HEK293T (cell line): Measurements from ENCODE around the gene ASPM.

Source experiments
- CTCF ChIA-PET: fragments of 350-600 bp; formaldehyde crosslinking; extraction: SDS; loops from one replicate; lab custom pipeline; 2021; ENCODE audit warnings: antibody characterized with exemption, inconsistent platforms; lab: Yijun Ruan, JAX
- POLR2A ChIA-PET: fragments of 350-600 bp; formaldehyde crosslinking; extraction: SDS; loops from one replicate; lab custom pipeline; 2020; ENCODE audit warnings: antibody characterized with exemption, inconsistent platforms; lab: Yijun Ruan, JAX
- DNase-seq: peaks from one replicate; pipeline ENCODE4 v3.0.0; 2012; ENCODE audit warnings: mixed read lengths; ENCODE audit errors: extremely low spot score
- ARNT ChIP-seq: fragments of 450-650 bp; IDR thresholded peaks from 2 replicates; pipeline ENCODE4 v1.6.1; 2017; ENCODE audit warnings: mild to moderate bottlenecking
- BHLHE40 ChIP-seq: fragments of 450-650 bp; IDR thresholded peaks from 2 replicates; pipeline ENCODE4 v1.6.1; 2016; ENCODE audit warnings: mild to moderate bottlenecking, moderate library complexity, borderline replicate concordance
- CTBP1 ChIP-seq: fragments of 450-650 bp; IDR thresholded peaks from 2 replicates; pipeline ENCODE4 v1.6.1; 2016; ENCODE audit warnings: borderline replicate concordance
- ELF4 ChIP-seq: fragments of 450-650 bp; IDR thresholded peaks from 2 replicates; pipeline ENCODE4 v1.6.1; 2017; ENCODE audit warnings: antibody characterized with exemption
- FOXA1 ChIP-seq: fragments of 450-650 bp; IDR thresholded peaks from 2 replicates; pipeline ENCODE4 v1.6.1; 2016; ENCODE audit warnings: mild to moderate bottlenecking
- FOXK2 ChIP-seq: fragments of 450-650 bp; IDR thresholded peaks from 2 replicates; pipeline ENCODE4 v1.6.1; 2016; ENCODE audit warnings: mild to moderate bottlenecking
- FOXM1 ChIP-seq: fragments of 450-650 bp; IDR thresholded peaks from 2 replicates; pipeline ENCODE4 v1.6.1; 2017; ENCODE audit warnings: mild to moderate bottlenecking, borderline replicate concordance
- HDGF ChIP-seq: fragments of 450-650 bp; IDR thresholded peaks from 2 replicates; pipeline ENCODE4 v1.6.1; 2017; ENCODE audit warnings: antibody characterized with exemption, borderline replicate concordance
- L3MBTL2 ChIP-seq: fragments of 450-650 bp; conservative IDR thresholded peaks from 2 replicates; pipeline ENCODE4 v1.6.1; 2016; ENCODE audit warnings: mild to moderate bottlenecking
- LEF1 ChIP-seq: fragments of 450-650 bp; IDR thresholded peaks from 2 replicates; pipeline ENCODE4 v1.6.1; 2017; ENCODE audit warnings: mild to moderate bottlenecking, borderline replicate concordance
- NFRKB ChIP-seq: fragments of 450-650 bp; IDR thresholded peaks from 2 replicates; pipeline ENCODE4 v1.6.1; 2016; ENCODE audit warnings: mild to moderate bottlenecking, moderate library complexity
- PKNOX1 ChIP-seq: fragments of 450-650 bp; IDR thresholded peaks from 2 replicates; pipeline ENCODE4 v1.6.1; 2016
- SP1 ChIP-seq: fragments of 450-650 bp; IDR thresholded peaks from 2 replicates; pipeline ENCODE4 v1.6.1; 2017
- SUZ12 ChIP-seq: fragments of 450-650 bp; IDR thresholded peaks from 2 replicates; pipeline ENCODE4 v1.6.1; 2016; ENCODE audit warnings: mild to moderate bottlenecking
- TARDBP ChIP-seq: fragments of 450-650 bp; IDR thresholded peaks from 2 replicates; pipeline ENCODE4 v1.6.1; 2016
- ZNF384 ChIP-seq: fragments of 450-650 bp; IDR thresholded peaks from 2 replicates; pipeline ENCODE4 v1.6.1; 2016

Gene ASPM

GRCh38 chr1:197141575-197141974, 4.9 kb downstream of the ASPM start:
- CTCF ChIA-PET: no interaction called here
- POLR2A ChIA-PET: no interaction called here
- TF ChIP-seq CTBP1: no peak
- no peak for TF ChIP-seq ZNF384
- TF ChIP-seq NFRKB: no peak
- TF ChIP-seq SP1: no peak
- TF ChIP-seq FOXA1: no peak
- no peak for TF ChIP-seq ELF4
- no peak for TF ChIP-seq HDGF
- TF ChIP-seq FOXK2: no peak
- TF ChIP-seq BHLHE40: no peak
- no peak for TF ChIP-seq L3MBTL2
- no peak for TF ChIP-seq ARNT

GRCh38 chr1:197140121-197140520, 6.3 kb downstream of the ASPM start:
- DNase-seq: no peak
- no peak for TF ChIP-seq TARDBP
- no peak for TF ChIP-seq PKNOX1
- TF ChIP-seq SP1: no peak
- no peak for TF ChIP-seq BHLHE40
- TF ChIP-seq FOXM1: no peak
- no peak for TF ChIP-seq FOXK2
- no peak for TF ChIP-seq ZNF384
- no peak for TF ChIP-seq SUZ12
- no peak for TF ChIP-seq FOXA1
- no peak for TF ChIP-seq CTBP1
- TF ChIP-seq LEF1: no peak
- no peak for TF ChIP-seq ELF4
- no peak for TF ChIP-seq HDGF
- ChIA-PET POLR2A (no interaction called here), CTCF (no interaction called here)

More at GRCh38 chr1:197141575-197141974, 4.9 kb downstream of the ASPM start:
- DNase-seq: no peak

GRCh38 chr1:197139169-197139568, 7.3 kb downstream of the ASPM start:
- POLR2A ChIA-PET: no interaction called here
- DNase-seq: no peak
- CTCF ChIA-PET: no interaction called here
- TF ChIP-seq HDGF: no peak

- POLR2A ChIA-PET: no interaction called here
- CTCF ChIA-PET: no interaction called here
- DNase-seq: no peak
- no peak for TF ChIP-seq SUZ12
- TF ChIP-seq SP1: no peak
- TF ChIP-seq TARDBP: no peak
- no peak for TF ChIP-seq PKNOX1
- no peak for TF ChIP-seq ZNF384
- no peak for TF ChIP-seq BHLHE40
- TF ChIP-seq HDGF: no peak
- no peak for TF ChIP-seq L3MBTL2
- no peak for TF ChIP-seq FOXA1
- no peak for TF ChIP-seq CTBP1
- no peak for TF ChIP-seq FOXM1
- TF ChIP-seq NFRKB: no peak
- no peak for TF ChIP-seq ELF4
- TF ChIP-seq ARNT: no peak
These were observed 9.1 kb downstream of the ASPM start for GRCh38 chr1:197137322-197137721.

- CTCF ChIA-PET: no interaction called here
These were observed 15.7 kb downstream of the ASPM start for GRCh38 chr1:197130677-197131304.

GRCh38 chr1:197129698-197130097, 16.8 kb downstream of the ASPM start:
- CTCF ChIA-PET: no interaction called here
- TF ChIP-seq L3MBTL2 (no peak), TARDBP (no peak), NFRKB (no peak), ELF4 (no peak), ARNT (no peak), LEF1 (no peak), FOXA1 (no peak), SUZ12 (no peak), FOXK2 (no peak), BHLHE40 (no peak)
- no peak for DNase-seq
- POLR2A ChIA-PET: no interaction called here

More at GRCh38 chr1:197130677-197131304, 15.7 kb downstream of the ASPM start:
- no peak for DNase-seq
- POLR2A ChIA-PET: no interaction called here
- TF ChIP-seq ELF4: no peak
- no peak for TF ChIP-seq FOXM1
- no peak for TF ChIP-seq LEF1
- TF ChIP-seq ZNF384: no peak
- TF ChIP-seq FOXA1: no peak
- TF ChIP-seq L3MBTL2: no peak
- TF ChIP-seq SP1: no peak
- no peak for TF ChIP-seq SUZ12
- no peak for TF ChIP-seq ARNT
- TF ChIP-seq CTBP1: no peak
- no peak for TF ChIP-seq BHLHE40
- no peak for TF ChIP-seq FOXK2
- TF ChIP-seq PKNOX1: no peak
- TF ChIP-seq NFRKB: no peak
- no peak for TF ChIP-seq TARDBP
